ENCODE measurements around the gene HEPHL1.
"Not testable (repeated sequence)": the region's sequence is repeated elsewhere in the genome, so short reads cannot be mapped to it uniquely, and the experiment has no call there.

HEPHL1 gene

GRCh38 chr11:94091091-94091490, 69.9 kb downstream of the HEPHL1 start:
- DNase-seq, result no peak

- DNase-seq, result no peak
Observed at GRCh38 chr11:94100253-94100652, 79.1 kb downstream of the HEPHL1 start.

- no peak for DNase-seq
Observed at GRCh38 chr11:94103471-94103870, 82.3 kb downstream of the HEPHL1 start.

GRCh38 chr11:94104734-94105133, 83.6 kb downstream of the HEPHL1 start:
- DNase-seq, result no peak

GRCh38 chr11:94106716-94107115, 85.6 kb downstream of the HEPHL1 start:
- no peak for DNase-seq

- DNase-seq, result no peak
Observed at GRCh38 chr11:94107363-94107762, 86.2 kb downstream of the HEPHL1 start.

GRCh38 chr11:94111241-94111640, 90.1 kb downstream of the HEPHL1 start:
- DNase-seq, result no peak

GRCh38 chr11:94111660-94112059, 90.5 kb downstream of the HEPHL1 start:
- DNase-seq, result no peak

- DNase-seq, result no peak
Observed at GRCh38 chr11:94112206-94112953, 91.2 kb downstream of the HEPHL1 start.

- no peak for DNase-seq
Observed at GRCh38 chr11:94117197-94117574, 96.0 kb downstream of the HEPHL1 start.

- DNase-seq, result no peak
Observed at GRCh38 chr11:94117871-94118270, 96.7 kb downstream of the HEPHL1 start.

GRCh38 chr11:94119676-94120075, 98.5 kb downstream of the HEPHL1 start:
- not testable (repeated sequence) for DNase-seq

GRCh38 chr11:94120516-94120915, 99.4 kb downstream of the HEPHL1 start:
- DNase-seq, result not testable (repeated sequence)

- no peak for DNase-seq
Observed at GRCh38 chr11:94120946-94121345, 99.8 kb downstream of the HEPHL1 start.

- DNase-seq, result no peak
Observed at GRCh38 chr11:94125407-94126115, 104.4 kb downstream of the HEPHL1 start.

GRCh38 chr11:94127638-94128037, 106.5 kb downstream of the HEPHL1 start:
- no peak for DNase-seq

- no peak for DNase-seq
Observed at GRCh38 chr11:94128291-94128745, 107.2 kb downstream of the HEPHL1 start.

- DNase-seq, result peak; percentile 91
Observed at GRCh38 chr11:94128746-94129511, 107.8 kb downstream of the HEPHL1 start, which contains the start of gene PANX1. TSS of gene PANX1 (plus strand) at chr11:94128841. CDS start at chr11:94129313, 472 bp downstream.

- peak; percentile 50 for DNase-seq
Observed at GRCh38 chr11:94129512-94130297, 108.6 kb downstream of the HEPHL1 start.

- no peak for DNase-seq
Observed at GRCh38 chr11:94130298-94131046, 109.3 kb downstream of the HEPHL1 start.

- no peak for DNase-seq
Observed at GRCh38 chr11:94131047-94131717, 110.0 kb downstream of the HEPHL1 start.

All from left hindlimb (tissue), 1 donor.